NT2/D1 (cell line): ENCODE data around the gene PI4KB.

Experiments
- DNase-seq: peaks from one replicate; pipeline ENCODE4 v3.0.0-alpha.2; 2011; ENCODE audit warnings: low read depth, low spot score
- H3K27me3 ChIP-seq: 2 replicates; pipeline ENCODE4 v1.6.0; 2011; ENCODE audit warnings: mild to moderate bottlenecking; ENCODE audit not compliant: insufficient read length, insufficient read depth
- H3K36me3 ChIP-seq: 2 replicates; pipeline ENCODE4 v1.6.1; 2011; ENCODE audit warnings: mild to moderate bottlenecking, low read length, mixed read lengths; ENCODE audit not compliant: insufficient read depth, insufficient read length
- H3K4me1 ChIP-seq: 2 replicates; pipeline ENCODE4 v1.5.1; 2011; ENCODE audit not compliant: insufficient read depth, insufficient read length
- H3K4me3 ChIP-seq: 2 replicates; pipeline ENCODE4 v1.5.1; 2011; ENCODE audit warnings: low read depth; ENCODE audit not compliant: insufficient read length
- H3K9ac ChIP-seq: 2 replicates; pipeline ENCODE4 v1.6.0; 2011; ENCODE audit warnings: low read depth; ENCODE audit not compliant: insufficient read length
- H3K9me3 ChIP-seq: 2 replicates; pipeline ENCODE4 v1.5.1; 2011; ENCODE audit warnings: mild to moderate bottlenecking, low read length; ENCODE audit not compliant: insufficient read depth
- SUZ12 ChIP-seq: IDR thresholded peaks from 2 replicates; pipeline ENCODE4 v1.6.1; 2011; ENCODE audit not compliant: insufficient read length, insufficient read depth; ENCODE audit errors: extremely low read depth
- YY1 ChIP-seq: IDR thresholded peaks from 2 replicates; pipeline ENCODE4 v1.6.1; 2011; ENCODE audit not compliant: insufficient read length, insufficient read depth
- ZNF274 ChIP-seq: IDR thresholded peaks from 2 replicates; pipeline ENCODE4 v1.6.1; 2011; ENCODE audit warnings: mild to moderate bottlenecking, low read depth, low read length

PI4KB gene

GRCh38 chr1:151369302-151369610, 42.0 kb upstream of the PI4KB start:
- no peak overlapping the region for H3K4me3 ChIP-seq
- no peak for TF ChIP-seq ZNF274
- no peak for TF ChIP-seq YY1
- TF ChIP-seq SUZ12, result no peak
- H3K9ac ChIP-seq, result no peak overlapping the region
- H3K27me3 ChIP-seq, result no peaks in the 10 kb centered on the region
- H3K36me3 ChIP-seq, result peaks cover 53% of the 10 kb centered on the region
- no peak for DNase-seq
- H3K4me1 ChIP-seq, result peaks cover 23% of the 10 kb centered on the region
- no peaks in the 10 kb centered on the region; the same call in 1 of the 2 replicates for H3K9me3 ChIP-seq

- Histone ChIP-seq H3K4me1 (peaks cover 19% of the 10 kb centered on the region), H3K4me3 (no peak overlapping the region)
Measured at GRCh38 chr1:151368393-151369301, 41.4 kb upstream of the PI4KB start.

GRCh38 chr1:151367658-151368392, 40.6 kb upstream of the PI4KB start:
- H3K9ac ChIP-seq, result no peak overlapping the region

More at GRCh38 chr1:151368393-151369301, 41.4 kb upstream of the PI4KB start:
- Histone ChIP-seq H3K27me3 (no peaks in the 10 kb centered on the region), H3K9ac (no peak overlapping the region), H3K36me3 (peaks cover 59% of the 10 kb centered on the region), H3K9me3 (peaks cover under 1% of the 10 kb centered on the region; the same call in 1 of the 2 replicates)
- TF ChIP-seq YY1 (no peak), ZNF274 (no peak), SUZ12 (no peak)
- no peak for DNase-seq

GRCh38 chr1:151364996-151365395, 37.8 kb upstream of the PI4KB start:
- no peak for DNase-seq
- Histone ChIP-seq H3K9ac (no peak overlapping the region), H3K4me3 (no peak overlapping the region), H3K9me3 (peaks cover 22% of the 10 kb centered on the region; the same call in 1 of the 2 replicates), H3K4me1 (peaks cover 4% of the 10 kb centered on the region), H3K27me3 (no peaks in the 10 kb centered on the region), H3K36me3 (peaks cover 63% of the 10 kb centered on the region)
- TF ChIP-seq YY1 (no peak), SUZ12 (no peak), ZNF274 (no peak)

More at GRCh38 chr1:151367658-151368392, 40.6 kb upstream of the PI4KB start:
- DNase-seq, result no peak
- Histone ChIP-seq H3K36me3 (peaks cover 63% of the 10 kb centered on the region), H3K27me3 (no peaks in the 10 kb centered on the region), H3K4me3 (no peak overlapping the region), H3K9me3 (peaks cover 9% of the 10 kb centered on the region; the same call in 1 of the 2 replicates), H3K4me1 (peaks cover 15% of the 10 kb centered on the region)
- no peak for TF ChIP-seq YY1
- TF ChIP-seq ZNF274, result no peak
- TF ChIP-seq SUZ12, result no peak

- Histone ChIP-seq H3K9ac (no peak overlapping the region), H3K27me3 (no peaks in the 10 kb centered on the region), H3K4me3 (no peak overlapping the region), H3K4me1 (no peaks in the 10 kb centered on the region), H3K36me3 (peaks cover 39% of the 10 kb centered on the region), H3K9me3 (peaks cover 22% of the 10 kb centered on the region; the same call in 1 of the 2 replicates)
- no peak for DNase-seq
- TF ChIP-seq YY1 (no peak), ZNF274 (no peak), SUZ12 (no peak)
Measured at GRCh38 chr1:151362308-151363155, 35.3 kb upstream of the PI4KB start.

GRCh38 chr1:151361883-151362282, 34.7 kb upstream of the PI4KB start:
- Histone ChIP-seq H3K36me3 (peaks cover 36% of the 10 kb centered on the region), H3K4me3 (no peak overlapping the region), H3K27me3 (no peaks in the 10 kb centered on the region), H3K4me1 (no peaks in the 10 kb centered on the region), H3K9ac (no peak overlapping the region), H3K9me3 (peaks cover 22% of the 10 kb centered on the region; the same call in 1 of the 2 replicates)
- TF ChIP-seq YY1 (no peak), ZNF274 (no peak), SUZ12 (no peak)
- no peak for DNase-seq

GRCh38 chr1:151356696-151357095, 29.5 kb upstream of the PI4KB start:
- TF ChIP-seq YY1 (no peak), SUZ12 (no peak), ZNF274 (no peak)
- Histone ChIP-seq H3K4me3 (no peak overlapping the region), H3K9me3 (peaks cover 12% of the 10 kb centered on the region), H3K27me3 (no peaks in the 10 kb centered on the region), H3K4me1 (no peaks in the 10 kb centered on the region), H3K36me3 (no peaks in the 10 kb centered on the region), H3K9ac (no peak overlapping the region)
- no peak for DNase-seq
